CD14-positive monocyte (primary cell): ENCODE data around the gene HBM. TPM values are rescaled to one million over a fixed set of nuclear protein-coding genes. Genes with fewer than 3 reads are reported as not detected.
"Not testable (repeated sequence)": the region's sequence is repeated elsewhere in the genome, so short reads cannot be mapped to it uniquely, and the experiment has no call there.

Experiments used
- DNase-seq, 3 donors: peaks; one replicate each; pipeline ENCODE4 v3.0.0-alpha.2; 2011 to 2022
- H2AFZ ChIP-seq: 2 replicates; pipeline ENCODE4 v1.6.0; 2012; ENCODE audit warnings: mild to moderate bottlenecking, low read depth, low read length, inconsistent platforms; ENCODE audit not compliant: insufficient read depth, poor library complexity, severe bottlenecking
- H3K27ac ChIP-seq, 2 donors: 1 replicate in 1 of 2; 2 replicates in 1 of 2; pipeline ENCODE4 v1.5.1; 2012 to 2013; ENCODE audit warnings: low read length in 2 of 2, control low read depth in 1 of 2, inconsistent platforms in 1 of 2, low read depth in 1 of 2, mild to moderate bottlenecking in 1 of 2
- H3K27me3 ChIP-seq, 2 donors: one replicate each; pipeline versions ENCODE4 v1.6.0 to v1.6.1; 2011 to 2013; ENCODE audit warnings: low read length in 2 of 2; ENCODE audit not compliant: control insufficient read depth in 2 of 2, insufficient read depth in 2 of 2
- H3K36me3 ChIP-seq, 2 donors: replicated peaks in 1 of 2; 1 replicate in 1 of 2; 2 replicates in 1 of 2; pipeline versions ENCODE4 v1.5.1 to v1.6.1; 2012 to 2013; ENCODE audit warnings: low read length in 2 of 2, control low read depth in 1 of 2, inconsistent platforms in 1 of 2, mild to moderate bottlenecking in 1 of 2; ENCODE audit not compliant: insufficient read depth in 2 of 2, control insufficient read depth in 1 of 2
- H3K4me1 ChIP-seq, 2 donors: 1 replicate in 1 of 2; 2 replicates in 1 of 2; pipeline versions ENCODE4 v1.5.1 to v1.6.1; 2012 to 2013; ENCODE audit warnings: low read length in 2 of 2, control low read depth in 1 of 2, inconsistent platforms in 1 of 2, mild to moderate bottlenecking in 1 of 2, moderate library complexity in 1 of 2; ENCODE audit not compliant: insufficient read depth in 2 of 2, control insufficient read depth in 1 of 2
- H3K4me2 ChIP-seq: replicated peaks from 2 replicates; pipeline ENCODE3; 2012; ENCODE audit warnings: low read length, moderate library complexity, mild to moderate bottlenecking; ENCODE audit not compliant: poor library complexity, severe bottlenecking; ENCODE audit errors: extremely low read depth
- H3K4me3 ChIP-seq, 3 experiments: fragments of 200-600 bp in 1 of 3; sonication (generic) in 1 of 3; replicated peaks in 1 of 3; 1 replicate in 2 of 3; 2 replicates in 1 of 3; pipeline ENCODE4 v1.5.1; 2011 to 2013; ENCODE audit warnings: low read length in 3 of 3, mild to moderate bottlenecking in 3 of 3, control low read depth in 2 of 3, low read depth in 2 of 3, inconsistent platforms in 1 of 3, moderate library complexity in 1 of 3
- H3K79me2 ChIP-seq: 2 replicates; pipeline ENCODE4 v1.6.0; 2012; ENCODE audit warnings: mild to moderate bottlenecking, control low read depth, inconsistent platforms, low read length, moderate library complexity; ENCODE audit not compliant: insufficient read depth
- H3K9ac ChIP-seq: 2 replicates; pipeline ENCODE4 v1.6.0; 2017; ENCODE audit warnings: low read length, mild to moderate bottlenecking; ENCODE audit not compliant: insufficient read depth, poor library complexity, severe bottlenecking
- H3K9me3 ChIP-seq, 2 donors: replicated peaks in 1 of 2; 1 replicate in 1 of 2; 2 replicates in 1 of 2; pipeline versions ENCODE4 v1.5.1 to v1.6.1; 2012 to 2013; ENCODE audit warnings: low read length in 2 of 2, control low read depth in 1 of 2; ENCODE audit not compliant: control insufficient read depth in 1 of 2, insufficient read depth in 1 of 2
- H4K20me1 ChIP-seq: 2 replicates; pipeline ENCODE4 v1.6.0; 2012; ENCODE audit warnings: mild to moderate bottlenecking, low read length, control low read depth, moderate library complexity; ENCODE audit not compliant: insufficient read depth
- H3K27ac Mint-ChIP-seq, 7 donors: one replicate each; pipeline ENCODE4 v1.8.0; 2020; ENCODE audit warnings: mild to moderate bottlenecking in 7 of 7, mixed read lengths in 7 of 7, moderate library complexity in 6 of 7, inconsistent platforms in 2 of 7
- H3K27me3 Mint-ChIP-seq, 3 donors: one replicate each; pipeline ENCODE4 v1.8.0; 2021 to 2022; ENCODE audit warnings: low read depth in 3 of 3, mild to moderate bottlenecking in 3 of 3, mixed read lengths in 3 of 3, moderate library complexity in 3 of 3, inconsistent platforms in 1 of 3
- H3K36me3 Mint-ChIP-seq, 2 donors: one replicate each; pipeline ENCODE4 v1.8.0; 2020; ENCODE audit warnings: mixed read lengths in 2 of 2, inconsistent platforms in 1 of 2, mild to moderate bottlenecking in 1 of 2
- H3K4me1 Mint-ChIP-seq: one replicate; pipeline ENCODE4 v1.8.0; 2020; ENCODE audit warnings: mild to moderate bottlenecking, mixed read lengths
- H3K4me3 Mint-ChIP-seq, 2 donors: one replicate each; pipeline ENCODE4 v1.8.0; 2020; ENCODE audit warnings: mild to moderate bottlenecking in 2 of 2, mixed read lengths in 2 of 2, moderate library complexity in 1 of 2
- H3K9me3 Mint-ChIP-seq, 7 donors: one replicate each; pipeline ENCODE4 v1.8.0; 2020 to 2022; ENCODE audit warnings: mixed read lengths in 7 of 7, mild to moderate bottlenecking in 6 of 7, moderate library complexity in 6 of 7, inconsistent platforms in 2 of 7
- CTCF ChIP-seq: fragments of 200-600 bp; IDR thresholded peaks from one replicate; pipeline ENCODE4 v1.8.0; 2022; ENCODE audit warnings: antibody characterized with exemption, mild to moderate bottlenecking
- WGBS: methylation state at CpG from one replicate; pipeline ENCODE4 v1.1.5; 2013; ENCODE audit warnings: missing lambda C conversion rate; ENCODE audit not compliant: insufficient coverage; 5-methylcytosine and 5-hydroxymethylcytosine counted together
- intact Hi-C, 2 donors: fragments of 100-400 bp; cut with micrococcal nuclease; formaldehyde crosslinking; loops; one replicate each; pipeline versions ENCODE4 v1.15.0 to v1.15.1; 2023
- polyA plus RNA-seq, 3 donors: library from polyadenylated mRNA; depleted of rRNA in 1 of 3; unstranded in 2 of 3; stranded (reverse) in 1 of 3; fragments of 300-500 nt in 2 of 3; fragments of >200 nt in 1 of 3; fragmentation: Illumina TruSeq in 2 of 3; gene quantifications; 1 replicate in 2 of 3; 2 replicates in 1 of 3; pipeline ENCODE4 v1.2.3, GENCODE V29; 2012 to 2021

The HBM gene
- polyA plus RNA-seq, 3 donors = not detected

GRCh38 chr16:169014-169413, 3.2 kb downstream of the HBM start:
- Mint-ChIP-seq H3K4me3 (peak overlapping the region in 1 of 2 donors; percentile 79), H3K27ac (no peak overlapping the region), H3K27me3 (peaks cover 71 to 82% (median 76%) of the 10 kb centered on the region in 3 donors), H3K4me1 (peaks cover 12% of the 10 kb centered on the region), H3K36me3 (no peaks in the 10 kb centered on the region), H3K9me3 (peaks cover 0 to 19% (median 6%) of the 10 kb centered on the region in 7 donors)
- peaks cover 8 to 16% of the 10 kb centered on the region in 2 donors for H3K4me1 ChIP-seq
- DNase-seq = no peak
- no peaks in the 10 kb centered on the region for H3K79me2 ChIP-seq
- no peak overlapping the region for H2AFZ ChIP-seq
- H4K20me1 ChIP-seq = no peaks in the 10 kb centered on the region
- no peaks in the 10 kb centered on the region for H3K36me3 ChIP-seq
- H3K9ac ChIP-seq = no peak overlapping the region
- TF ChIP-seq CTCF = no peak
- peaks cover 0 to 21% of the 10 kb centered on the region in 2 donors for H3K9me3 ChIP-seq
- no peak overlapping the region for H3K4me2 ChIP-seq
- WGBS = 78% methylated on average over 1 of the region's 3 CpGs
- no peak overlapping the region for H3K4me3 ChIP-seq
- peaks cover 43 to 72% of the 10 kb centered on the region in 2 donors for H3K27me3 ChIP-seq
- intact Hi-C loops = no loop called here
- H3K27ac ChIP-seq = no peak overlapping the region

GRCh38 chr16:170088-170507, 4.3 kb downstream of the HBM start:
- H3K36me3 ChIP-seq, H4K20me1 ChIP-seq, H2AFZ ChIP-seq, H3K9ac ChIP-seq, H3K27ac ChIP-seq, H3K4me2 ChIP-seq, H3K36me3 Mint-ChIP-seq, H3K79me2 ChIP-seq, H3K4me3 ChIP-seq, H3K27ac Mint-ChIP-seq, intact Hi-C loops, DNase-seq: not testable (repeated sequence)
- Histone ChIP-seq H3K9me3 (peaks cover 0 to 22% of the 10 kb centered on the region in 2 donors), H3K27me3 (peaks cover 49 to 79% of the 10 kb centered on the region in 2 donors), H3K4me1 (peaks cover 6 to 13% of the 10 kb centered on the region in 2 donors)
- Mint-ChIP-seq H3K4me1 (peaks cover 12% of the 10 kb centered on the region), H3K9me3 (peaks cover 0 to 26% (median 8%) of the 10 kb centered on the region in 7 donors), H3K4me3 (peak overlapping the region in 1 of 2 donors; percentile 60), H3K27me3 (peaks cover 77 to 90% (median 84%) of the 10 kb centered on the region in 3 donors)
- 10% methylated on average over 2 of the region's 5 CpGs for WGBS
